Inferior parietal cortex (tissue), 1 donor: Measurements from ENCODE around the gene BUB1B.

ENCODE experiments used
- DNase-seq: peaks from one replicate; pipeline ENCODE4 v3.0.0-alpha.2; 2016; ENCODE audit errors: extremely low spot score

BUB1B gene

DNA sequence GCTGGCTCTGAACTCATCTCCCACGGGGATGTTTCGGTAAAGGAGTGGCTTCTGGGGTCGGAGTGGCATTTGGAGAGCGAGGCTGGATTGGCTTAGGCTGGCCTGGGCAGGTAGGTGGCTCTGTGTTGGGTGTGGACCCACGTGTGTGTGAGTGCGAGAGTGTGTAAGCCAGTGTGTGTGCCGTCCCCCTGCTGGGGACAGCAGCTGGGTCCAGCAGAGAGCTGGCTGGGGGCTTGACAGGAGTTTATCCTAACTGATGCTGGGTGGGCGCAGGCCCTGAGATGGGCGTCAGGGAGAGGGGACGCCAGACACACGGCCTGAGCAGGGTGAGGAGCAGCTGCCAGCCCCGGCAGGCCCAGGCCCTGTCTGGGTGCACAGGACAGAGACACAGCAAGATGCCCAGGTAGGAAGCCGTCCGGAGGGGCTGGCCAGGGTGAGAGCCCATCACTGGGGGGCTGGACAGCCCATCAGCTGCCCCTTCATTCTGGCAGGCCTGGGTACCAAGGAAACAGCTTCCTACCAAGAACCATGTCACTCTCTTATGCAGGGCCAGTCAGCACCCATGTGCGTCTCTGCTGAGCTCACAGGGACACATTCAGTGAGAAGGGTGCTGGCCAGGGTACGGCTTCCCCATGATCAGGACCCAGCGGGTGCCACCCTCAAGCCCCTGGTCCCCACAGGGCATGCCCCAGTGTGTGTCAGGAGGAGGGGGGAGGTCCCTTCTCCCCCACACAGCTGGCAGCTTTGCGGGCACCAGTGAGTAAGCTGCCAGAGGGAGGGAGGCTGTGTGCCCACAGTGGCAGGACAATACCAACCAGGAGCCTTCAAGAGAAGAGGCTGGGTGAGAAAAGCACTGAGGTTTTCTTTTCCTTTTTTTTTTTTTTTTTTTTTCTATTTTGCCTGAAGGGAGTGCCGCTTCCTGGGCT, 79.1 kb downstream of the BUB1B start:
- no peak for DNase-seq

GRCh38 chr15:40240619-40241221, 79.9 kb downstream of the BUB1B start:
- DNase-seq = no peak

- DNase-seq = no peak
Measured at GRCh38 chr15:40241269-40242212, 80.7 kb downstream of the BUB1B start.

GRCh38 chr15:40242213-40242599, 81.3 kb downstream of the BUB1B start:
- no peak for DNase-seq

DNA sequence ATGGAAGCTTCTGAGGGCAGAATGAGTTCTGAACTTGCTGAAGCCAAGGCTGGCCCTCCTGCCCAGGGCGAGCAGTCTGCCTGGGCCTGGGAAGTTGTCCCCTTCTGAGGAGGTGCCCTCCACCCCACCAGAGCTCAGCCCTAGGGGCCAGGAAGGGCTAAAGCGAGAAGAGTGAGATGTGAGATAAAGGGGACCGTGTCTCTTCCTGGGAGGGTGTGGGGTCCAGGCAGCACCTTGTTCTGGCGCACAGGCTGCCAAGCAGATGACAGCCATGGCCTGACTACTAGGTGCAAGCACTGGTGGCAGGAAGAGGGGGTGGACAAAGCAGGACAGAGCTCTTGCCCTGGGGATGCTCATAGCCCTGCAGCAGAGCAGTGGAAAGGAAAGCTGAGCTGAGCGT, 81.7 kb downstream of the BUB1B start:
- no peak for DNase-seq

- DNase-seq = no peak
Measured at GRCh38 chr15:40243126-40243810, 82.4 kb downstream of the BUB1B start.

DNA sequence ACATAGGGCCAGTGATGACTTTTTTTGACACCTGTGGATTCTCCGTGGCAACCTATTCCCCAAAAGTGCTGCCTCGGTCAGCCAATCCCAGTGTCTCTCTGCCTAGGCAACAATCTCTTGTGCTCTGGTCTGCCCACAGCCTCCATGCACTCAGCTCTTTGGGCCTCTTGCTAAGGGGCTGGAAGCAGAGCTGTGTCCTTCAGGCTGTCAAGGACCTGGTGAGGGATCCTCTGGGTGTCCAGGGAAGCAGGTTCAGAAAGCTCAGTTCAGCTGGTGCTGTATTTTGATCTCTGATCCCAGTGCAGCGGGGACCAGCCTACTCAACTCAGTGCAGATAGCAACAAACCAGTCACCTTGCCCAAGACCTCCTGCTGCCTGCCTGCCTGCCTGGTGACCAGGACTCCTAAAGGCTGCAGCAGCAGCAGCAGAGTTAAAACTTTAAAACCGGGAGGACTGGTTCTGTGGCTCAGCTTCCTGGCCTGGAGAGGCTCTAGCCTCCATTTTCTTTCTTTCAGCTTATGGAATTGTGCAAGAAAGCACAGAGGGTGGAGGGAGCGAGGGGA, 84.2 kb downstream of the BUB1B start:
- no peak for DNase-seq

DNA sequence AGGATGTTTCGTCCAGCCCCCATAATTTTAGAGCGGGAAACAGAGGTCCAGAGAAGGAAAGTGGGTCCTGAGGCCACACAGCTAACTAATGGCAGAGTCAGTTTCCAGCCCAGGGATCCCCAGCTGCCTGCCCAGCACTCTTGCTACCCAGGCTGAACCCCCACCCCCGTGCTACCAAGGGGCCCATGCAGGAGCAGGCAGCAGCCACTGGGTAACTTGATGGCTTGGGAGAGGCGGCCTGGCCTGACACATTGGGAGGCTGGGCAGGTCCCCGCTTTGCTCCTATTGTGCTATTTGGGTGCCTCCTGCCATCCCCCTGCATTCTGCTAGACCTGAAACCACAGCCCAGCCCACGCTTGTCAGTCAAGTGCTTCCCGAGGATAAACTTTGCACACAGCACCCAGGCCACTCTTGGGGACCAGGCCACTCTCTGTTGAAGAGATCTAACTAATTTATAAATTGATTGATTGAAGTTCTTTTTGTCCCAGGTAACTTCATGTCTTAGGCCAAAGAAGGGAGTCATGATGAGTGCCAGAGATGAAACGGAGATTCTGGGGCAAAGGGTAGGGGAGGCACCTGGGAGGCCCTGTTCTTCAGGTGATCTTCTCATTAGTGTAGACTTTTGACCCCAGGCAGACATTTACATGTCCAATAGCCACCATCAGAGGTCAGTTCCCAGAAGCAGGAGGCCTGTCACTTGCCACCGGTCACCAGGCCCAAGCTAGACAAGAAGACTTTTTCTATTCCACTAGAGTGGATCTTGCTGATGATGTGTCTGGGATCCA, 85.0 kb downstream of the BUB1B start:
- no peak for DNase-seq

GRCh38 chr15:40246496-40247280, 85.8 kb downstream of the BUB1B start:
- DNase-seq = no peak

- DNase-seq = no peak
Measured at GRCh38 chr15:40247406-40247971, 86.6 kb downstream of the BUB1B start.

- no peak for DNase-seq
Measured at GRCh38 chr15:40248006-40248783, 87.3 kb downstream of the BUB1B start.

- no peak for DNase-seq
Measured at GRCh38 chr15:40249477-40250303, 88.8 kb downstream of the BUB1B start.

DNA sequence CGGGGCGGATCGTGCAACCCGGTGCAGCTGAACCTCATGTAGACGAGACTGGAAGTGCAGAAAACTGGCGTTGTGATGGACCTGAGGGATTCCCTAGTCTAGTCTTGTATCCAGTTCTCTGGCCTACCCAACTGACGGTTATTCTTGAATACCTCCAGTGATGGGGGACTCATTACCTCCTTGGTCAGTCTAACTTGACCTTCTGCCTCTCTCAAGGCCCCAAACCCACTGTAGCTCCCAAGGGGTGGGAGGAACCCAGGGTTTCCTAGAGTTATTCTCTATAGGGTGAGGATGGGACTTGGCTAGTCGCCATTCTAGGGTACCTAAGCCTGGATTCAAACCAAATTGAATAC, 89.4 kb downstream of the BUB1B start:
- DNase-seq = no peak

- DNase-seq = no peak
Measured at GRCh38 chr15:40250771-40251483, 90.1 kb downstream of the BUB1B start.

DNA sequence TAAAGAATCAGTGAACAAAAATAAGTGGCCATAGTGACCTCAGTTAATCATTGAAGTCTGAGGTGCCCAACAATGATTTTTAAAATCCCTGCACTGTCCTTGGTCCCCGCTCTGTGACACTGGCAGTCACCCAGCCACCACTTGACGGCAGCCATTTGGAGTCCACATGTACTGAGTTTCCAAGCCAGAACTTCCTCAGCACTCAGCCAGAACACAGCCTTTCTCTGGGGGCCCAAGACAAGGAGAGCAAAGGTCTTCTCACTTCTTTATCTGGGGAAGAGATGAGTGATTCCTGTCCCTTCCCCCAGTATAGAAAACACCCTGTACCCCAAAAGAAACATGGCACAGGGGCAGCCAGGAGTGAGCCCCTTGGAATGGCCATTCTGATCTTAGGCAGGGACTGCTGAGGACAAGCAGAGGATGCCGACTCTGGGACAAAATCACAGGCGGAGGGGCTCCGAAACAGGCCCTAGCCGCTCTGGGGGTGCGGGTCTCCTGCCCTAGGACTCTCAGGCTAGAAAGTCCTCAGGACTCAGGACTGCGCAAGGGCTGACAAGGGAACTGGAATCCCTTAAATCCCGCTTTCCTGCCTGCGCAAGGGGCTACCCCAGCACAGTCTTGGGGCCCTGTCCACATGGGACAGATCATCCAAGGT, 90.7 kb downstream of the BUB1B start:
- DNase-seq = no peak

GRCh38 chr15:40252141-40252437, 91.2 kb downstream of the BUB1B start:
- no peak for DNase-seq
